Hematopoietic multipotent progenitor cell (in vitro differentiated cells): ENCODE measurements around the gene ADM2. TPM values are rescaled to one million over a fixed set of nuclear protein-coding genes. Genes with fewer than 3 reads are reported as not detected.
A peak's percentile ranks its signal among the peaks of the same experiment; 100 is the strongest.
"Not testable (repeated sequence)": the region's sequence is repeated elsewhere in the genome, so short reads cannot be mapped to it uniquely, and the experiment has no call there.

ENCODE experiments used
- DNase-seq, 3 donors: peaks; one replicate each; pipeline ENCODE4 v3.0.0-alpha.2; 2011 to 2015; ENCODE audit warnings: low read depth in 2 of 3, low spot score in 2 of 3
- total RNA-seq: library from RNA; depleted of rRNA; stranded (reverse); fragments of >200 nt; gene quantifications from one replicate; pipeline ENCODE4 v1.2.3, GENCODE V29; 2012

ADM2 gene
- total RNA-seq, 1 donor = 0.54 TPM

GRCh38 chr22:50505276-50505775 is 24.0 kb downstream of the ADM2 start:
- no peak for DNase-seq

- DNase-seq = no peak
These were observed 24.6 kb downstream of the ADM2 start for GRCh38 chr22:50505776-50506610.

DNA sequence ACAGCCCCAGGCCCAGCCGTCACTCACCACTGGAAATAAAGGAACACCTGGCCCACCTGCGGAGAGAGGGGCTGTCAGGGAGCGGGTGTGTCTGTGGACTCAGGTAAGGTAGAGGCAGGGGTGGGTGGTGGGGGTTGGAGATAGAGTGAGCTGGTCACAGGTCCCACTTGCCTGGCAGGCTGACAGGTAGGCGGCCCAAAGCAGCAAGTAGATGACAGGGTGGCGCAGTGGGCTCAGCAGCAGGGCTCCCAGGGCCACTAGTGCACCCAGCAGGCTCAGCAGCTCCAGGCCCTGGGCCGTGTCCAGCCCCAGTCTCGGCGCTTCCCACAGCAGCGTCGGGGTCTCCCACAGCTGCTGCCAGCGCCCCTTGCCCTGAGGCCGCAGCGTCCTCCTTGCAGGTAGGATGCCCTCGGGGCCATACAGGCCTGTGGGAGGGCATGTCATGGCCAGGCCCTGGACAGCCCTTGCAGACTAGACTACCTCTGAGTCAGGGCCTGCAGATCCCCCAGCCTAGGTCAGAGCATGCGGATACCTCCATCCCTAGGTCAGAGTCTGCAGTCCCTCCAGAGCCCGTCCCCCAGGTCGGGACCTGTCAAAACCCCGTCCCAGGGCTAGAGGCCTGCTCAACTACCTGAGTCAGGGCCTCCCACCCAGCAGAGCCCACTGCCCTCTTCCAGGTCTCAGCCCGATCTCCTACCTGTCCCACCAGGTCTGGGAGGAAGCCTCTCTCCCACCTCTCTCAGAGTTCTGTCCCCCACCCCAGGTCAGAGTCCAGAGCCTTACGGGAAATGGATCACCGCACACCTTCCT is 25.5 kb downstream of the ADM2 start:
- peak in 1 of 3 donors; percentile 8 for DNase-seq

GRCh38 chr22:50507421-50507990 is 26.2 kb downstream of the ADM2 start, which contains the start of gene LMF2:
Gene LMF2 (minus strand): TSS chr22:50507702. CDS start chr22:50507675, 27 bp downstream.
- DNase-seq = no peak

- DNase-seq = peak; percentile 98 to 99 (median 99)
These were observed 26.9 kb downstream of the ADM2 start, which contains the start of gene NCAPH2 for GRCh38 chr22:50507991-50508884. Gene NCAPH2 (plus strand): TSS chr22:50508224. CDS start chr22:50508338, 114 bp downstream.

DNA sequence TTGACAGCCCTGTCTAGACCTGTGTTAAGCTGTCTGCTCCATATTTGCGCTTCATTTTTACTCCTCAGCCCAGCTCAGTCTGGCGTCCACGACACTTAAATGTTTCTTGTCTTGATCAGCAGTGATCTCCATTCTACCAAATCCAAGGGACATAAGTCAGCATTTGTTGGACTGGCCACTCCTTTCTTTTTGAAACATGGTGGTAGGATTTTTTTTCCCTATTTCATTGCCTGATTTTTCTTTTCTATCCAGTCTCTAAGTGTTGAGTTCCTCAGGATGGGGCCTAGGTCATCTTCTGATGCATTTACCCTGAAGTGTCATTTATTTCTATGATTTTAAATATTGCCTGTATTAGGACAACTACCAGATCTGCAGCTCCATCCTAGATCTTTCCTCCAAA is 27.6 kb downstream of the ADM2 start:
- DNase-seq = no peak

DNA sequence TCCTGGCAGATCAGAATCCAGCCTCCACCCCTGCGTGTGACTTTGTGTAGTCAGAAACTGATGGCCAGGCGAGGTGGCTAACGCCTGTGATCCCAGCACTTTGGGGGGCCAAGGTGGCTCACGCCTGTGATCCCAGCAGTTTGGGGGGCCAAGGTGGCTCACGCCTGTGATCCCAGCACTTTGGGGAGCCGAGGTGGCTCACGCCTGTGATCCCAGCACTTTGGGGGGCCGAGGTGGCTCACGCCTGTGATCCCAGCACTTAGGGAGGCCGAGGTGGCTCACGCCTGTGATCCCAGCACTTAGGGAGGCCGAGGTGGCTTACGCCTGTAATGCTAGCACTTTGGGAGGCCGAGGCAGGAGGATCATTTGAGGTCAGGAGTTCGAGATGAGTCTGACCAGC is 31.8 kb downstream of the ADM2 start:
- no peak for DNase-seq

- DNase-seq = no peak
These were observed 34.7 kb downstream of the ADM2 start for GRCh38 chr22:50516068-50516467.

GRCh38 chr22:50516891-50517290 is 35.5 kb downstream of the ADM2 start:
- DNase-seq = no peak

DNA sequence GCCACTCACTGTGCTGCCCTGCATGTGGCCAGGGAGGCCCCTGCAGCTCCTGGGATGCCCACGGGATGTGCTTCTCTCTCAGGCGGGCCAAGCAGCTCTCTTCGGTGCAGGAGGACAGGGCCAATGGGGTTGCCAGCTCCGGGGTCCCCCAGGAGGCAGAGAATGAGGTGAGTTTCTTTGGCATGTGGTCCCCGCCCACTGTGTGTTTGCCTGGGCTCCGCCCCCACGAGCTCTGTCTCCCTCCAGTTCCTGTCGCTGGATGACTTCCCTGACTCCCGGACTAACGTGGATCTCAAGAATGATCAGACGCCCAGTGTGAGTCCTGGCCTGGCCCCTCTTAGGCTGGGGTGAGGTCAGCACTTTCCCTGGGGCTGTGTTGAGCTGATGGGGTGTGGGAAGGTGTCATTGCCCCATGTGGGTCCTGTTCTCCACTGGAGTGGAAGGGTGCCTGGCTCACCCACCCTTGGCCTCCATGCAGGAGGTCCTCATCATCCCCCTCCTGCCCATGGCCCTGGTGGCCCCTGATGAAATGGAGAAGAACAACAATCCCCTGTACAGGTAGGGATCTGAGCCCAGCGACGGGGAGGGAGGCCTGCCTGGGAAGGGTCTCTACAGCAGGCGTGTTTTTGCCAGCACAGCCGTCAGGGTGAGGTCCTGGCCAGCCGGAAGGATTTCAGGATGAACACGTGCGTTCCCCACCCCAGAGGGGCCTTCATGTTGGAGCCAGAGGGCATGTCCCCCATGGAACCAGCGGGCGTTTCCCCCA is 36.3 kb downstream of the ADM2 start:
- no peak for DNase-seq

DNA sequence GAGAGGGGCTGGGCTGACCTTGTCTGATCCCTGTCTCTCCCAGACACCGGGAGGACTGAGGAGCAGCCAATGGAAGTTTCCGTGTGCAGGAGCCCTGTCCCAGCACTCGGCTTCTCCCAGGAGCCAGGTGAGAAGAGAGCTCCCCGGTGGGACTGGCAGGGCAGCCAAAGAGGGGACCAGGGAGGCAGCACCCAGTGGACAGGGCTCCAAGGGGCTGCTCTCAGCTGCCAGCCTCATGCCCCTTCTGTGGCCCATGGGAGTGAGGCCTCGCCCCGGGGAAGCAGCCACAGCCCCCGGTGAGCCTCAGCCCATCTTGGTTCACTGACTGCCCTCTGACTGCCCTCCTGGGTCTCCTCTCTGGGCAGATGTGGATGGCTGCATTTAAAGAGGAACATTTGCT is 37.3 kb downstream of the ADM2 start:
- no peak for DNase-seq

DNA sequence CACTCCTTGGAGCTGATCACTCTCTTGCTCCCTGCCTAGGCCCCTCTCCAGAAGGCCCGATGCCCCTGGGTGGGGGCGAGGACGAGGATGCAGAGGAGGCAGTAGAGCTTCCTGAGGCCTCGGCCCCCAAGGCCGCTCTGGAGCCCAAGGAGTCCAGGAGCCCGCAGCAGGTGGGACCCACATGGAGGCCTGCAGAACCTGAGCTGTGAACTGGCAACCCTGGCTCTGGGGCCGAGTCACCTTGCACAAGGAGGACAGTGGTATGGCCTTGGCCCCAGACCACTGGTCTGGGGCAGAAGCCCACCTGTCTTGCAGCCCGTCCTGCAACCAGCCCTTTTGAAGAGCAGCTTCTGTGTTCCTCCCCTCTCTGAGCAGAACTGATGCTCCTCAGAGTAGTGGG is 37.8 kb downstream of the ADM2 start:
- no peak for DNase-seq

DNA sequence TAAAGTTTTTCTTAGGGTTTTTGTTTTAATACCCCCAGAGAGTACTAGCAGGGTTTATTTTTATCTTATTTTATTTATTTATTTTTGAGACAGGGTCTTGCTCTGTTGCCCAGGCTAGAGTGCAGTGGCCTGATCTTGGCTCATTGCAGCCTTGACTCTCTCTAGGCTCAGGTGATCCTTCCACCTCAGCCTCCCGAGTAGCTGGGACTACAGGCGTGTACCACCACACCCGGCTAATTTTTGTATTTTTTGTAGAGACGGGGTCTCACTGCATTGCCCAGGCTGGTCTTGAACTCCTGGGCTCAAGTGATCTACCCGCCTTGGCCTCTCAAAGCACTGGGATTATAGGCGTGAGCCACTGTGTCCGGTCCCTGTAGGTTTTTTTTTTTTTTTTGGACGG is 38.8 kb downstream of the ADM2 start:
- not testable (repeated sequence) for DNase-seq

GRCh38 chr22:50520826-50521453 is 39.6 kb downstream of the ADM2 start:
- no peak for DNase-seq

GRCh38 chr22:50521710-50522109 is 40.4 kb downstream of the ADM2 start:
- DNase-seq = no peak

- DNase-seq = no peak
These were observed 41.0 kb downstream of the ADM2 start for GRCh38 chr22:50522208-50522805.

GRCh38 chr22:50522806-50523438 is 41.6 kb downstream of the ADM2 start:
- DNase-seq = no peak

DNA sequence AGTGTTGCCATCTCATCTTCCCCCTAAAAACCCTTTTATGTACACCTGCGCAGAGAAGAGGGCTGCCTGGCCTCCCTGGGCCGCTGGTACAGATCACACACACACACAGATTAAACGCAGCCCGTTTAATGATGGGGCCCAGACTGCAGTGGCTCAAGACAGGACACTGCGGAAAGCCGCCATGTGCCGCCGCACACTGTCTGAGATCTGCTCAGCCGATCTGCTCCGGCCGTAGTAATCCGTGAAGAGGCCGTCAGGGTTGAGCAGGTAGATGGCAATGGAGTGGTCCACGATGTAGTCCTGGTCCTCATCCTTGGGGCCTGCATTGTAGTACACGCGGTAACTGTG is 42.1 kb downstream of the ADM2 start:
- no peak for DNase-seq
